Osteoblast (primary cell): ENCODE measurements around the gene HOXA3. TPM values are rescaled to one million over a fixed set of nuclear protein-coding genes. Genes with fewer than 3 reads are reported as not detected.

Source experiments
- DNase-seq: peaks from one replicate; pipeline ENCODE4 v3.0.0; 2011; ENCODE audit warnings: low spot score, mixed read lengths; ENCODE audit not compliant: insufficient read length; ENCODE audit errors: missing footprints
- H2AFZ ChIP-seq: 2 replicates; pipeline ENCODE4 v1.6.0; 2011; ENCODE audit warnings: mild to moderate bottlenecking, low read length
- H3K27ac ChIP-seq: 2 replicates; pipeline ENCODE4 v1.5.1; 2011; ENCODE audit warnings: mild to moderate bottlenecking, low read depth, low read length, moderate library complexity
- H3K27me3 ChIP-seq: 2 replicates; pipeline ENCODE4 v1.6.0; 2012; ENCODE audit warnings: mild to moderate bottlenecking, control low read depth, inconsistent platforms, low read length, moderate library complexity; ENCODE audit not compliant: insufficient read depth
- H3K36me3 ChIP-seq: 2 replicates; pipeline ENCODE4 v1.5.1; 2011; ENCODE audit warnings: mild to moderate bottlenecking, low read length, control low read depth, moderate library complexity; ENCODE audit not compliant: insufficient read depth
- H3K4me1 ChIP-seq: 2 replicates; pipeline ENCODE4 v1.5.1; 2011; ENCODE audit warnings: mild to moderate bottlenecking, low read length, control low read depth, moderate library complexity; ENCODE audit not compliant: insufficient read depth
- H3K4me2 ChIP-seq: 2 replicates; pipeline ENCODE4 v1.6.0; 2011; ENCODE audit warnings: mild to moderate bottlenecking, low read length; ENCODE audit not compliant: insufficient read depth
- H3K4me3 ChIP-seq: fragments of 200-600 bp; sonication (generic); 3 replicates; pipeline ENCODE4 v1.5.1; 2012; ENCODE audit warnings: mild to moderate bottlenecking, low read length, inconsistent platforms; ENCODE audit not compliant: insufficient read depth
- H3K79me2 ChIP-seq: 2 replicates; pipeline ENCODE4 v1.6.0; 2012; ENCODE audit warnings: mild to moderate bottlenecking, low read length, control low read depth, inconsistent platforms; ENCODE audit not compliant: insufficient read depth
- H3K9me3 ChIP-seq: 2 replicates; pipeline ENCODE4 v1.5.1; 2011; ENCODE audit warnings: low read depth, low read length, control low read depth
- H4K20me1 ChIP-seq: 2 replicates; pipeline ENCODE4 v1.6.0; 2012; ENCODE audit warnings: mild to moderate bottlenecking, low read length, control low read depth; ENCODE audit not compliant: insufficient read depth
- total RNA-seq: library from RNA; depleted of rRNA; stranded (reverse); fragments of >200 nt; gene quantifications from 2 replicates; pipeline ENCODE4 v1.2.3, GENCODE V29; 2012
- TF ChIP-seq, protein P1 (sequence below): IDR thresholded peaks from 2 replicates; pipeline ENCODE4 v1.5.1; 2011; ENCODE audit warnings: mild to moderate bottlenecking, low read depth, low read length, moderate library complexity; ENCODE audit errors: extremely low read depth

The HOXA3 gene
- total RNA-seq, 1 donor: 4.0 TPM

DNA sequence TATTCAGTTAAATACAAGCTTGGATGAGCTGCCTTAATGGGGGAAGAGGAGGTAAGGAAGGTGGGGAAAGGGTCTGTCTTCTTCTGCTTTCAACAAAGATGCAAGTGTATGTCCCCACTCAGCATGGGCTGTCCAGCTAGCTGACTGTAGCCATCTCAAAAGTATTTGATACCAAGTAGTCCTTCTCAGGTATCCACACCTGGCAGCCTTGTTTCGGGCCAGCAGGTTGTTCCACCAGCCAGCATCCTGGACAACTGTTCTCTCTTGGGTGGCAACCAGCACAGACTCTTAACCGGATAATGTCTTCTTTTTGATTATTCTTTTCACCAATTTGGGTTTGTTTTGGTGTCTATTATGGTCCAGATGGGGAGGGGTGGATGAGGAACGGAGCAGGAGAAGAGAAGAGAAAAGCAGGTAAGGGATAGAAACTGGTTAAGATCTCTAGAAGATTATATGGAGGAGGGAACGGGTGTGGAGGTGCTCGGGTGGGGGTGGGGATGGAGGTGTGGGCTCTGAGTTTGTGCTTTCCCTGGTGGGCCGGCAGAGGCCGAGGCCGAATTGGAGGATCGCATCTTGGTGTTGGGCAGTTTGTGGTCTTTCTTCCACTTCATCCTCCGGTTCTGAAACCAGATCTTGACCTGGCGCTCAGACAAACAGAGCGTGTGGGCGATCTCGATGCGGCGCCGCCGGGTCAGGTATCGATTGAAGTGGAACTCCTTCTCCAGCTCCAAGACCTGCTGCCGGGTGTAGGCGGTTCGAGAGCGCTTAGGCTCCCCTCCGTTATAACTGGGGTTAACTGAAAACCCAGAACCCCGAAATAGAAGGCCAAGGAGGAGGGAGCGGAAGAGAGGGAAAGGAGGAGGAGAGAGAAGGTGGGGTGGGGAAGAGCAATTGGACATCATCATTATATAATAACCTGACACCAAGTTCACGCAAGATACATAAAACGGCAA lies 23.3 kb downstream of the HOXA3 start:
- H3K27ac ChIP-seq: no peak overlapping the region
- peaks cover 38% of the 10 kb centered on the region for H3K79me2 ChIP-seq
- no peaks in the 10 kb centered on the region for H3K36me3 ChIP-seq
- H3K4me3 ChIP-seq: peak overlapping the region; percentile 76
- H3K4me1 ChIP-seq: peaks cover 15% of the 10 kb centered on the region
- peak overlapping the region; percentile 72 for H3K4me2 ChIP-seq
- H4K20me1 ChIP-seq: no peaks in the 10 kb centered on the region
- peak; percentile 53 for DNase-seq
- no peak overlapping the region for H2AFZ ChIP-seq
- TF ChIP-seq, protein P1, sequence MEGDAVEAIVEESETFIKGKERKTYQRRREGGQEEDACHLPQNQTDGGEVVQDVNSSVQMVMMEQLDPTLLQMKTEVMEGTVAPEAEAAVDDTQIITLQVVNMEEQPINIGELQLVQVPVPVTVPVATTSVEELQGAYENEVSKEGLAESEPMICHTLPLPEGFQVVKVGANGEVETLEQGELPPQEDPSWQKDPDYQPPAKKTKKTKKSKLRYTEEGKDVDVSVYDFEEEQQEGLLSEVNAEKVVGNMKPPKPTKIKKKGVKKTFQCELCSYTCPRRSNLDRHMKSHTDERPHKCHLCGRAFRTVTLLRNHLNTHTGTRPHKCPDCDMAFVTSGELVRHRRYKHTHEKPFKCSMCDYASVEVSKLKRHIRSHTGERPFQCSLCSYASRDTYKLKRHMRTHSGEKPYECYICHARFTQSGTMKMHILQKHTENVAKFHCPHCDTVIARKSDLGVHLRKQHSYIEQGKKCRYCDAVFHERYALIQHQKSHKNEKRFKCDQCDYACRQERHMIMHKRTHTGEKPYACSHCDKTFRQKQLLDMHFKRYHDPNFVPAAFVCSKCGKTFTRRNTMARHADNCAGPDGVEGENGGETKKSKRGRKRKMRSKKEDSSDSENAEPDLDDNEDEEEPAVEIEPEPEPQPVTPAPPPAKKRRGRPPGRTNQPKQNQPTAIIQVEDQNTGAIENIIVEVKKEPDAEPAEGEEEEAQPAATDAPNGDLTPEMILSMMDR: no peak
- H3K27me3 ChIP-seq: no peaks in the 10 kb centered on the region
- no peaks in the 10 kb centered on the region for H3K9me3 ChIP-seq

DNA sequence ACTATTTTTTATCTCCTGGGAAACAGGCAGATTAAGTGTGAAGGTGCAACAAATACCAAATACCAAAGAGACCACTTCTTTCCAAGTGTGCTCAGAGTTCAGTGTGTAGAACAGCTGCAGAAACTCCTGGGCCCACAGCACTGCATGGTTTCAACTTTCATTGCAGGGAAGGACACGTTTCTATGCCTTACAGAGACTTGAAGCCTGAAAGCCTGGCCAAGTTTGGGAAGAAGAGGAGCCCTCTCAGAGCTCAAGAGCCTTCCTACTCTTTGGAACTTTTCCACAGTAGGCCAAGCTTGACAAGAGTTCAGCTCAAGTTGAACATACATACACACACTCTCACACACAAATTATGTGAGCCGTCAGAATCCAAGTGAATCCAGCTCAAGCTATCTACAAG lies 24.3 kb downstream of the HOXA3 start:
- H3K4me1 ChIP-seq: peaks cover 11% of the 10 kb centered on the region
- H2AFZ ChIP-seq: no peak overlapping the region
- H3K79me2 ChIP-seq: peaks cover 28% of the 10 kb centered on the region
- no peak overlapping the region for H3K4me3 ChIP-seq
- H4K20me1 ChIP-seq: no peaks in the 10 kb centered on the region
- no peaks in the 10 kb centered on the region for H3K27me3 ChIP-seq
- peak; percentile 66 for DNase-seq
- H3K27ac ChIP-seq: no peak overlapping the region
- H3K36me3 ChIP-seq: no peaks in the 10 kb centered on the region
- TF ChIP-seq, protein P1: no peak
- no peak overlapping the region for H3K4me2 ChIP-seq
- no peaks in the 10 kb centered on the region for H3K9me3 ChIP-seq

DNA sequence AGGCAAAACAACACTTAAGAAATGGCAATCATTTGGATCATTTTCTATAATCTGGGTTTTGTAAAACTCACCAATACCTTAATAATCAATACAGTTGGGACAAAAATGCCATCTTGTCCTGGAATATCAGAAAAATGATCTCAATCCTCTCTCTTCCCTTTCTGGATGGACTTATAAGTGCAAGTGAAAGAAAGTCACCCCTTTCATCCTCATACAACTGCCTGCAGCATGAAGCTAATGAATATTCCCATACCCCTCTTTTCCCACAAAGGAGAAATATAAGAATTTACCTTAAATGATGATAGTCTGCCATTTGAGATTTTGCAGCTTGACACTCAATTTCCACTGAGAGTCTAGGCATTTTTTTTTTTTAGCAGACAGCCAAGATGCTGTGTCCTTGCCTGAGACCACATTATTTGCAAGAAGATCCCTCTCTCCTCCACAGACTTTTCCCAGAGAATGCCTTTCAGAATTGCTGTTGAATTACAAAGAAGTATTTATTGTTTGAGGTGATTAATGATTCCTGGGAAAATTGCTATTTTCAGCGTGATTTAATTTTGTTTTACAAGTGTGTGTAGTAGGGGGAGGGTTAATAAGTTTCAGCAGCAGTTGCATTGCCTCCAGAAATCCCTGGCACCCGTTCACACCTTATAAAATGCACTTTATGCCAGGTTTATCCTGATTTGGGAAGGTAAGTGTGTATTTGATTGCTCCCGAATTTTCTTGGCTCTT lies 25.6 kb downstream of the HOXA3 start:
- Histone ChIP-seq H4K20me1 (peaks cover 4% of the 10 kb centered on the region), H3K9me3 (no peaks in the 10 kb centered on the region), H3K4me2 (no peak overlapping the region), H3K27me3 (no peaks in the 10 kb centered on the region), H2AFZ (no peak overlapping the region), H3K4me1 (peaks cover 10% of the 10 kb centered on the region), H3K79me2 (peaks cover 17% of the 10 kb centered on the region), H3K27ac (no peak overlapping the region), H3K4me3 (no peak overlapping the region), H3K36me3 (peaks cover 5% of the 10 kb centered on the region)
- TF ChIP-seq, protein P1: no peak
- DNase-seq: peak; percentile 21

DNA sequence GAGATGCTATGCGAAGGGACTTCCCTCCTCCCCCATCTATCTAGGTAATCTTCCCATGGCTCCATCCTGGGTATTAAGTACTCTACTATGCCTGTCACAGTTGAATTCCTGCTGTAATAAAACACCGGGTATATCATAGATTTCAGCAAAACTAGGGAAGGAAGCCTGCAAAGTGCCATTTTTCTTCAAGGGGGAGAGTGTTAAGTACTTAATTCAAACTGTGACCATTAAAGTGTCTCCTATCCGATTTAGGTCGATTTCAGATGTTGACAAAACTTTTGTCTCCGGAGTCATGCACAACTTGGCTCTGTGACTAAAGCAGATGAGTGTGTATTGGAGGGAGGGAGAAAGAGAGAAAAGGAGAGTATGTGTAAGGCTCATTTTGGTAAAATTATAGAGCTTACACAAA lies 26.4 kb downstream of the HOXA3 start:
- Histone ChIP-seq H3K27me3 (no peaks in the 10 kb centered on the region), H3K27ac (no peak overlapping the region), H3K9me3 (no peaks in the 10 kb centered on the region), H3K79me2 (peaks cover 12% of the 10 kb centered on the region), H3K36me3 (peaks cover 9% of the 10 kb centered on the region), H2AFZ (no peak overlapping the region), H4K20me1 (peaks cover 4% of the 10 kb centered on the region), H3K4me3 (no peak overlapping the region), H3K4me1 (peaks cover 4% of the 10 kb centered on the region), H3K4me2 (no peak overlapping the region)
- TF ChIP-seq, protein P1: no peak
- peak; percentile 78 for DNase-seq
